ENCODE results near the gene TXNRD2.

Gene TXNRD2

DNA sequence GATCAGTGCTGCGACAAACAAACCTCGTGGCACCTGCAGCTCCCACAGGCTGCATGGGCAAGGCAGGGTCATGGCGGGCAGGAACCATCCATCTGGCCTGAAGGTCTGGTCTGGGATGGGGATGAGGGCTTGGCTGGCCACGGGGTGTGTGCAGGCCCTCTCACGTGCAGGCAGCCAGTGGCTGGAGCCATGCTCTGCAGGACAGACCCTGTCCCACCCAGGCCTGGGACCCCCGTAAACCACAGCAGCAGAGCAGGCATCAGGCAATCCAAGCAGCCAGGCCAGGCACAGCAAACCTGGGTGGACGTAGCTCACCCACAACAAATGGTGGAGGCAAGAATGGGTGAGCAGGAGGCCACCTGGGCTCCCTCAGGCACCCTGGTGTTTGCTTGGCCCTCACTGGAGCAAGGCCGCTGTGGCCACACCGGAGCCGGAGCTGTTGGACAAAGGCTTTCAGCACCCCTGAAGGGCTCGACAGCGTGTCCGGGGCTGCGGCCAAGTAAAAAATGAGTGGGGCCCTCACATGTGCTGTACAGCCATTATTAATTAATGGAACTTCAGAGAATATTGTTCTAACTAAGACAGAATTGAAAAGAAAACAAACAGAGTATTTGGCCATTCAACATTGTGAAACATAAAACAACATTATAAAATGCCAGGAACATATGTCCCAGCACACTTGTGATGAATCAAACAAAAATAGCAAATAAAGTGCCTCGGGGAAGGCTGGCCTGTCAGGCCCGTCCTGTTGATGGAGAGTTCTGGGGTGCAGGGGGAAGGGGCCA lies 63.0 kb downstream of the TXNRD2 start:
- DNase-seq, result no peak
- Mint-ChIP-seq H3K27ac (no peak overlapping the region), H3K27me3 (no peaks in the 10 kb centered on the region), H3K36me3 (ENCODE audit: insufficient read depth) (peaks cover 3% of the 10 kb centered on the region), H3K9me3 (no peaks in the 10 kb centered on the region), H3K4me3 (no peak overlapping the region), H3K4me1 (ENCODE audit: low read depth in 2 of 2) (peaks cover 0 to 3% of the 10 kb centered on the region in 2 donors)
- no peak for ATAC-seq (replicated peaks)

DNA sequence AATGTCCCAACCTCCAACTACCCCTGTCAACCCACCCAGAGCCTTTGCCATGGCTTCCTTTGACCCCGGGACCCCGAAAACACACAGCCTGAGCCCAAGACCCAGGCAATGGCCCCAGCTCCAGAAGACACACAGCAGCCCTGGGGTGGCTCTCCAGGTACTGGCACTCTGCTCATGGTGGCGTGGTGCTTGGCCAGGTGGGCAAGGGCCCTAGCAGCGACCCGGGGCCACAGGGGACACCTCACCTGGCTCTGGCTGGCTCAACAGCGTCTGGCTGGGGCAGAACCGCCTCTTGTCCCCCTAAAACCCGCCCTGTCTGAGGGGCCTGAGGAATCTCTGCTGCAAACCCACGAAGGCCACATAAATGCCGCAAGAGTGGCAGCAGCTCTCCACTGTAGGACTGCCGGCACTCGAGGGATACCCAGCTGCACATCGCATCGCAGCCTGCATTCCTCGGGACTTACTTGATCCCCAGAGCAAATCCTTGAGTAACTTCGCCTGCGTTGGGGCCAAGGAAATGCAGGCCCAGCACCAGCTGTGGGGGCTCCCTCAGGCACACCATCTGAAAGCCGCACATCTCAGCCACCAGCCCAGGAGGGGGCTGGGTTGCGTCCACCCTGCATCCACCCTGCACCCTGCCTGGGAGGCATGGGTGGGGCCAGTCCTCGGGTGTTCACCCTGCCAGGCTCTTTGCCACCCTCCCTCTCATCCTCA lies 63.8 kb downstream of the TXNRD2 start:
- Mint-ChIP-seq H3K9me3 (no peaks in the 10 kb centered on the region), H3K27me3 (no peaks in the 10 kb centered on the region), H3K4me1 (ENCODE audit: low read depth in 2 of 2) (peaks cover 0 to 3% of the 10 kb centered on the region in 2 donors), H3K36me3 (ENCODE audit: insufficient read depth) (peaks cover 3% of the 10 kb centered on the region), H3K27ac (no peak overlapping the region), H3K4me3 (no peak overlapping the region)
- ATAC-seq (replicated peaks) (no peak), DNase-seq (no peak)

DNA sequence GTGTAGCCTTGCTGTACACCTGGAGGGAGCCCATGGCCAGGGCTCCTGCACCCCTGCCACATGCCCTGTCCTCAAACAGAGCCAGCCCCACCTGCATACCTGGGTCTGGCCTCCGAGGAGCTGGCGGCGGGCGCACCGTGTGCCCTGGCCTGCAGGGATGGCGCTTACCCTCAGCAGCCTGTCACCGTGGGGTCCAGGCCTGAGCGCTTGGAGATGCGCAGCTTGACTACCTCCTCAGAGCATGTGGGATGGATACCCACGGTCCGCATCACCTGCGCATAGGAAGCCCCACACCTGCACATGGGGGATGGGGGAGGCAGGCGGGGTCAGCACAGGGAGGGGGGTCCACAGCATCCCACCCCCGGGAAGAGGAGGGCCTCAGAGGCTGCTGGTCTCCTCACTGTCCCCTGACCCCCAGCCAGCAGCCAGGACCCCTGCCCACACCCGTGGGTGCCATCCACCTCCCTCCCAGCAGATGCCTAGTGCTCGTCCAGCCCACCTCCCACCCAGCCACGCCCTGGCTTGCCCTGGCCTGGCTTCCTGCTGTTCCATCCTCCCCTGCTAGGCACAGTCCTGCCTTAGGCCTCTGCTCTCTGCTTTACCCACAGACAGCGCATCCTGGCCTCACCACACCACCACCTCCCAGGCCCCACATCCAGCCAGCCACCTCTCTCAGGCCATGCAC lies 64.5 kb downstream of the TXNRD2 start:
- Mint-ChIP-seq H3K36me3 (ENCODE audit: insufficient read depth) (peaks cover 3% of the 10 kb centered on the region), H3K27ac (no peak overlapping the region), H3K4me1 (ENCODE audit: low read depth in 2 of 2) (peaks cover 0 to 3% of the 10 kb centered on the region in 2 donors), H3K27me3 (no peaks in the 10 kb centered on the region), H3K4me3 (no peak overlapping the region), H3K9me3 (no peaks in the 10 kb centered on the region)
- ATAC-seq (replicated peaks), result no peak
- DNase-seq, result no peak

DNA sequence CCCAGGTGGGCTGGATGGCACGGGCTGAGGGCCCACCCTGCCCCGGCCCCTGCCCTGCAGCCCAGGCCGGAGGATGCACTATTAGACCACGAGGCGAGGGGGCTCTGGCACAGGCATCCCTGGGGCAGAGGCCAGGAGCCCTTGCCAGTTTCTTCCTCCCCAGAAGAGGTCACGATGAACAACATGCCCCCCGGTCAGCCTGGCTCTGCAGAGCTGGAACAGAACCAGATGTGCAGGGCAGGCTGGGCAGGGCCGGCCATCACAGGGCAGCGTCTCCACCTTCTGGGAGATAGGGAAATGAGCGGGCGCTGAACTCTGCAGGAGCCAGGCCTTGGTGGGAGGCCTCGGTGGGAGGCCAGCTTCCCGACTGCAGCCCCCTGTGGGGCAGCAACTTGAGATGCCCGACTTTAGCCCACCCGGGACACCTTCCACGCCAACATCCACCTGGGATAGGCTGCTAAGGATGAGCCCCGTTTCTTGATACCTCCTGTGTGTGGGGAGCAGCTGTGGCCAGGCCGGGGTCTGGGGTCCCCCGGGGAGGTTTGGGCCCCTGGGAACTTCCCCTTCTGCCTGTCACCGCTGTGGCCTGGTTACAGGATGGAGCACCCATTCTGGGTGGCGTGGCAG lies 65.2 kb downstream of the TXNRD2 start:
- ATAC-seq (replicated peaks) (no peak), DNase-seq (no peak)
- Mint-ChIP-seq H3K4me3 (no peak overlapping the region), H3K4me1 (ENCODE audit: low read depth in 2 of 2) (peaks cover 0 to 3% of the 10 kb centered on the region in 2 donors), H3K27ac (no peak overlapping the region), H3K27me3 (no peaks in the 10 kb centered on the region), H3K9me3 (no peaks in the 10 kb centered on the region), H3K36me3 (ENCODE audit: insufficient read depth) (peaks cover 3% of the 10 kb centered on the region)

DNA sequence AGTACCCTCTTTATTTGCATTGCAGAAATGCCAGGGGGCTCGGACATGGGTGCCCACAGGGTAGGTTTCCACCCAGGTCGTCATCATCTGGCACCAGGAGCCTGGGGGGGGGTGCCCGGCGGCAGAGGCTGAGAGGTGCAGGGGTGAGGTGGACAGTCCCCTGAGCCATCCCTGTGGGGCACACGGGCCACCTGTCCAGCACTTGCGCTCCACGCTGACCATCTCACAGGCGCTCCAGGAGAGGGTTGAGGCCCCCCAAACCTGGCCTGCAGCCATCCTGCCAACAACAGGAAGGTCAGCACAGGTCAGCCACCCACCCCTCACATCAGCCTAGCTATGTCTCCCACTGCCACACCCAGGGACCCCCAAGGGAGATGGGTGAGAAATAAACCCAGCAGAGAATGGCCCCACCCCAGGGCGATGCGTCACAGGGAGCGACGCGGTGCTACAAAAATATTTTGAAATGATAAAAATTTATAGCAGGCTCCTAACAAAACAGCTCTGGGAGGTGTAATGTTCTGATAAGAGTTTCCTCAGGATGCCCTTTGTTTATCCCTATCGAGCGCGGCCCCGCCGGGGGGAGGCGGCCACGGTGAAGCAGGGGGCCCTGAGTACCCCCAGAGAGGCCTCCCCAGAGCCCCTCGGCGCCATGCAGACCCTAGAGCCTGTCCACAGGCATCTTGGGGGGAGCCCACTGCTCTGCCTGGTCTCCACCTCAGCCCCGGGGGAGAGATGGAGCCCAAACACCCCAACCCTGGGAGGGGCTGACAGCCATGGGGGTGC lies 65.9 kb downstream of the TXNRD2 start:
- no peak overlapping the region for H3K27ac Mint-ChIP-seq
- H3K27me3 Mint-ChIP-seq, result no peaks in the 10 kb centered on the region
- no peaks in the 10 kb centered on the region for H3K9me3 Mint-ChIP-seq
- no peaks in the 10 kb centered on the region for H3K36me3 Mint-ChIP-seq (ENCODE audit: insufficient read depth)
- DNase-seq (no peak), ATAC-seq (replicated peaks) (no peak)
- H3K4me1 Mint-ChIP-seq (ENCODE audit: low read depth in 2 of 2), result no peaks in the 10 kb centered on the region
- no peak overlapping the region for H3K4me3 Mint-ChIP-seq

DNA sequence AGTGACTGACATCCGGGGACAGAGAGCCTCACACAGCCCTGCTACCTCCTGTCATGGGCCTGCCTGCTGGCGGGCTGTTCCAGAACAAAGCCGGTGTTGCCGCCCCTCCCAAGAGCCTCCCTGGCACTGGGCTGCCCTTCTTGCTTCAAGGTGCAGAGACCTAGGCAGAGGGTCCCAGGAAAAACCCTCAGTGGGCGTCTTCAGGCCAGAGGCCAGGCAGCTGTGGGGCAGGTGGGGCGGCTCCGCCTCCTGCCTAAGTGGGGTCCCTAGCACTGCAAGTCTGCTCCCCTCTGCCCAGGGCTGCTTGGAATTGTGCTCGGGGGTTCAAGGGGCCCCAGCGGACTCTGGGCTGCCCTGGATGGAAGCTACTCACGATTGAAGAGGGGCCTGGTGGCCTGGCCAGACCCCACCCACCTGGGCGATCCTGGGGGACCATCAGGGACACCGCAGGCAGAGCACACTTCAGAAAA lies 66.5 kb downstream of the TXNRD2 start:
- Mint-ChIP-seq H3K36me3 (ENCODE audit: insufficient read depth) (no peaks in the 10 kb centered on the region), H3K27ac (no peak overlapping the region), H3K9me3 (no peaks in the 10 kb centered on the region), H3K4me3 (no peak overlapping the region), H3K27me3 (no peaks in the 10 kb centered on the region), H3K4me1 (ENCODE audit: low read depth in 2 of 2) (no peaks in the 10 kb centered on the region)
- DNase-seq (no peak), ATAC-seq (replicated peaks) (no peak)

DNA sequence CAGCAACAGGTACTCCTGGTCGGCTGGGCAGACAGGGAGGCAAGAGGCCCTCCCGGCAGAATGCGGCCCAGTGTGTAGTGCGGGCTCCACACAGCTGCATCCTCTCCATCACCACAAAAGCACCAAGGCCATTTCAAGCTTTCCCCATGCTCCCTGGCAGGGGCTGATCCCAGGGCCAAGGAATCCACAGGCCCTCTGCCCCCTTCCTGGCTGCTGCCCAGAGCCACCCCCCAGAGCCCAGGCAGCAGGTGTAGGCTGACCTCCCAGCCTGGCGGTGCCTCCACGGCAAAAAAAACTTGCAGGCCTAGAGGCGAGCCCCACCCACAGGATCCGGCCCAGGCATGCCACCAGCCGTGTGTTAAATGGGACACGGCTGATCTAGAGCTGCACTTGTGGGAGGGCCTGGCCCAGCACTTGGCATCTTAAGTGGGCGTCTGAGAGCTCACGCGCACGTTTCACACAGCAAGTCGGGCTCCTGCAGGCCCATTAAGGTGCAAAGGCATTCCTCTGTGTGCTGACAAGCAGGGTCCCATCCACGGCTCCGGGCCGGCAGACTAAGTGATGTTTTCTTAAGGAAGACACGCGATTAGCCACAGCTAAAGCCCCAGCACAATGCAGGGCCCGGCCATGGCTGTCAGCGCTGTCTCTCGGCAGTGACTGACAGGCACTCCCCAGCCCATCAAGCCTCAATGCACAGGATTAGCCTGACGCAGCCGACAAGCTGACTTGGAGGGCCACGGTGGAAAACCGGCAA lies 67.1 kb downstream of the TXNRD2 start:
- peak overlapping the region in 1 of 2 donors; percentile 36 for H3K4me3 Mint-ChIP-seq
- DNase-seq (peak in 1 of 3 experiments; percentile 21), ATAC-seq (replicated peaks) (peak; percentile 91)
- H3K4me1 Mint-ChIP-seq (ENCODE audit: low read depth in 2 of 2), result no peaks in the 10 kb centered on the region
- no peaks in the 10 kb centered on the region for H3K27me3 Mint-ChIP-seq
- no peaks in the 10 kb centered on the region for H3K9me3 Mint-ChIP-seq
- no peak overlapping the region for H3K27ac Mint-ChIP-seq
- no peaks in the 10 kb centered on the region for H3K36me3 Mint-ChIP-seq (ENCODE audit: insufficient read depth)

DNA sequence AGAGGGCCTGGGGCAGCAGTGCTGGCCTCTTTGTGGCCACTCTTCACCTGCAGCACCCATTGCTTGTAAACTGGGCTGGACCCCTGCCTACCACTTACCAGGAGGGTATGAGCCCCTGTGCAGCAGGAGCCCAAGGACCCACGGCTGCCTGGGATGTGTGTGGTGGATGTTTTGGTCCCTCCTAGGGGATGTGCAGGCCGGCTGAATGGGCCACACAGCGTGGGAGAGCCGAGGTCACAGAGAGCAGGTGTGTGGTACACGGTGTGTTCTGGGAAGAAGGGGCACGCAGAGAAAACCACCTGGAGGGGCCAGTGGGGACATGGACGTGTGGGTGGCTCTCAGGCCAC lies 67.7 kb downstream of the TXNRD2 start:
- H3K27ac Mint-ChIP-seq, result no peak overlapping the region
- no peaks in the 10 kb centered on the region for H3K4me1 Mint-ChIP-seq (ENCODE audit: low read depth in 2 of 2)
- DNase-seq (no peak), ATAC-seq (replicated peaks) (no peak)
- no peaks in the 10 kb centered on the region for H3K27me3 Mint-ChIP-seq
- peak overlapping the region in 1 of 2 donors; percentile 36 for H3K4me3 Mint-ChIP-seq
- H3K36me3 Mint-ChIP-seq (ENCODE audit: insufficient read depth), result no peaks in the 10 kb centered on the region
- H3K9me3 Mint-ChIP-seq, result no peaks in the 10 kb centered on the region

DNA sequence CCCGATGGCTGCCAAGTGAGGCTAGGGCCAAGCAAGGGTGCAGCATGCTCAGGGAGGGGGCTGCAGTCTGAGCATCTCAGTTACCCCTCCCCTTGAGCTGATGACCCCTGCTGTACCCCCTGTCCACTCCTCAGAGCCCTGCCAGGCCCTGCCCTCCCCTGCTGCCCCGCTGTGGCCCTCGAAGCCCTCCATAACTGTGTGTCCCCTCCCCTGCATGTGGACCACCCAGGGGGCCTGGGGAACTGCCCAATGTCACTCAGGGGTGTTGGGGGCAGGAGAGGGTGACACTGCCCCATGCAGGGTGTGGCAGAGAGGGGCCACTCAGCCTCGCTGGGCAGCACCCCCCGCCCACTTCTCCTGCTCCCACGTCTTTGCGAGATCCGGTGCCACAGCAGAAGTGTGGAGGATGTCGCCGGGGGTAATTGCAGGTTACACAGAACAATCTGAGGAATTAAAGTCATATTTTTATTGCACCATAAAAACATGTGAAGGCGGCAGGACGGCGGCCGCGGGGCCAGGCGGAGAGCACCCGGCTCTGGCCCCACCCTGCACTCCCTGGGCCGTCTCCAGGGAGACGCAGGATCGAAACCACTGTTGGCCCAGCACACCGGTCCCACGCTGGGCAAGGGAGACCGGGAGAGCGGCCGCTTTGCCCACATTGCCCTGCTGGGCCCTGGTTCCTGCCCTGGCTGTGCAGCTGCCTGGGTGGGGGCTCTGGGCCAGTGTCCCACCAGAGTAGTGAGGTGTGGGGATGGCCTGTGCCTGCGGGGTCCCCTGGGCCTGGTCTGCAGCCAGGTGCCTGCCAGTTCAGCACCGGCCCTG lies 68.3 kb downstream of the TXNRD2 start:
- no peak overlapping the region for H3K27ac Mint-ChIP-seq
- no peak for ATAC-seq (replicated peaks)

DNA sequence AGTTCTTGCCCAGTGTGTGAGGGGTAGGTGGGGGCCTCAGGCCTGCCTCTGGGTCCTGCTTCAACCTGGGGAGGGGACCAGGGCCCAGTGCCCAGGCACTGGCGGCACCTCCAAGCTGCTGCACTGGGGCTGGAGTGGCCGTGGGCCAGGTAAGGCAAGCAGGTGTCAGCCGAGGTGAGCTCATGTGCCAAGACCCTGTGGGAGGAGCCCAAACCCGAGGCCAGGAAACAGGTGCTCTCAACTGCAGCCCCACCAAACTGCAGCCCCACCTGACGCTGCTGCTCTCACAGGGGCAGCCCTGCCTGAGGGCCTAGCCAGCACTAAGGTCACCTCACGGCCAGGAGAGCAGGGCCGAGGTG lies 68.9 kb downstream of the TXNRD2 start:
- Mint-ChIP-seq H3K27ac (no peak overlapping the region), H3K9me3 (no peaks in the 10 kb centered on the region), H3K36me3 (ENCODE audit: insufficient read depth) (no peaks in the 10 kb centered on the region), H3K4me1 (ENCODE audit: low read depth in 2 of 2) (no peaks in the 10 kb centered on the region), H3K27me3 (no peaks in the 10 kb centered on the region), H3K4me3 (no peak overlapping the region)
- ATAC-seq (replicated peaks), result no peak
- DNase-seq, result no peak

More for the DNA sequence above, 68.3 kb downstream of the TXNRD2 start:
- Mint-ChIP-seq H3K4me1 (ENCODE audit: low read depth in 2 of 2) (no peaks in the 10 kb centered on the region), H3K4me3 (peak overlapping the region in 1 of 2 donors; percentile 36), H3K27me3 (no peaks in the 10 kb centered on the region), H3K9me3 (no peaks in the 10 kb centered on the region), H3K36me3 (ENCODE audit: insufficient read depth) (no peaks in the 10 kb centered on the region)
- no peak for DNase-seq

DNA sequence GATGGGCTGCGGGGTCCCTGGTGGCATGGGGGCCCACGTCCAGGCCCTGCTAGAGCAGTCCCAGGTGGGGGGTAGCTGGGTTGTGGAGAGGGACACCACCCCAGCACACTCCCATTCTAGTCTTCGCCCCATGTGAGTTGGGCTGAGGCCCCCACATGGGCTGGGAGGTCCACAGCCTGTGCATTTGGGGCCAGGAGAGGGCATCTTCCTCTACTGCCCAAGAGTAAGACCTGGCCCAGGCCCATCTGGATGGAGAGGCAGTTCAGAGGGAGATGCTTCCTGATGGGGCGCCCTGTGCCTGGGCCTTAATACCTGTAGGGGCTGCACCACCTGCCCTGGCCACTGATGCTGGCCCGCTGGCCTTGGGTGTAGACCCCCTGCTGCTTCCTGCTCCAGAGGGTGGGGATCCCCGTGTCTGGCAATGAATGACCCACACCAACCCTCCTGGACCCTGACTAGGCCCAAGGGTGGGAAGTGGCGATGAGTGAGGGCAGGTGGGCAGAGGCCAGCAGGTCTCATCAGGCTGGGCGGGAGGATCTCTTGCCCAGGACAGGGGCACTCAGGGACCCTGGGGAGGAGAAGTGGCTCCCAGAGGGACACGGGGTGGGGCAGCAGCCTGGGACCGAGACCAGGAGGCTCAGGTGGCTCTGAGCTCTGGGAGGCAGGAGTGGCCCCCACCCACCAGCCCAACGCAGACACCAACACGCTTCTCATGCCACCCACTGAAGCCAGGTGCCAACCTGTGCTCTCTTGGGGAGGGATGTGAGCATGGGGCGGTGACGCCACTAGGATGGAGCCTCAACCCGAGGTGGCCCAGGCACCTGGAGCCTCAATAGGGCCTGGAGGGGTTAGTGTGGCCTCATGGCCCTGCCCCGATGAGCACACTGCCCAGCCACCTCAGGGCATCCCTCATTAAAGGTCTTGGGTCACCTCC lies 69.5 kb downstream of the TXNRD2 start:
- no peak for DNase-seq
- Mint-ChIP-seq H3K4me1 (ENCODE audit: low read depth in 2 of 2) (no peaks in the 10 kb centered on the region), H3K27me3 (no peaks in the 10 kb centered on the region), H3K4me3 (no peak overlapping the region), H3K27ac (no peak overlapping the region), H3K9me3 (no peaks in the 10 kb centered on the region), H3K36me3 (ENCODE audit: insufficient read depth) (no peaks in the 10 kb centered on the region)
- no peak for ATAC-seq (replicated peaks)

All from effector memory CD8-positive, alpha-beta T cell (primary cell).